ENCODE results near the gene SH2D1A.

DNA sequence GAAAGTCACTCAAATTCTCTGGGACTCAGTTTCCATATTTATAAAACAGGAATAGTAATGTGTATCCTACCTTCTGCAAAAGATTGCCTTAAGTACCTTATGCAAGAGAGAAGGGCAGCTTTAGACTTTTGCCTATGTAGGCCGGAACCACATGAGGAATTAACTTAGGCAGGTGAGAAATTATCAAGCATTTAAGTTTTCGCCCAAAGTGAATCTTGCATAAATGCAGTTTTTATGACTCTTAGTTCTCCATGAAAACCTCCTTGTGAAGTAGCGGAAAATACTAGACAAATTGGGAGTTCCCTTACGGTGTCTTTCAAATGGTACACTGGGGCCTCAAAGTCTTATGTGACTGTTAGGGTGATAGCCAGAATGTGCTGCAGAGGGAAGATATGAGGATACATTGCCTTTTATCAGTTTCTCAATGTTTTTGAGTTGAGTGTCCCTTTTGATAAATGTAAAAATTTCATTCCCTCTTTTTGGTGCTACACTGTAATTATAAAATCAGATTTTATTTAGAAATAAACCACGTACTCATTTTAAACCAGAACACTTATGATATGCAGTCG lies 2.6 kb downstream of the SH2D1A start:
- no peak for TF ChIP-seq GLMP (CRISPR knock-in tag; IDR thresholded peaks at IDR 0.05; ENCODE audit: borderline replicate concordance)
- no peak for TF ChIP-seq NFATC3 (CRISPR knock-in tag; IDR thresholded peaks at IDR 0.05)
- TF ChIP-seq FLYWCH1 (CRISPR knock-in tag; IDR thresholded peaks at IDR 0.05) = no peak

Data from HepG2 (cell line).